A549 (cell line): ENCODE data around the gene C4orf54. TPM values are rescaled to one million over a fixed set of nuclear protein-coding genes. Genes with fewer than 3 reads are reported as not detected.

Source experiments
- ATAC-seq, 2 experiments: fragments of 200-7000 bp in 1 of 2; fragments of >200 bp in 1 of 2; cut with Nextera tagmentation in 1 of 2; cut with Tn5 transposase in 1 of 2; 3 replicates each; pipeline versions ENCODE4 v1.8.0 to v1.9.1; 2018 to 2020; ENCODE audit warnings: mild to moderate bottlenecking in 1 of 2, moderate library complexity in 1 of 2
- CTCF ChIA-PET: fragments of 300-600 bp; sonication (Branson Sonifier 250); formaldehyde crosslinking; extraction: SDS; loops from one replicate; lab custom pipeline; 2021; ENCODE audit warnings: antibody characterized with exemption, inconsistent platforms; lab: Yijun Ruan, JAX
- POLR2A ChIA-PET: fragments of 350-600 bp; formaldehyde crosslinking; extraction: SDS; loops from one replicate; lab custom pipeline; 2021; ENCODE audit warnings: antibody characterized with exemption, inconsistent platforms; lab: Yijun Ruan, JAX
- DNase-seq, 2 experiments: peaks; one replicate each; pipeline versions ENCODE4 v3.0.0 to v3.0.0-alpha.2; 2011 to 2016; ENCODE audit warnings: low read depth in 1 of 2, low spot score in 1 of 2
- FAIRE-seq: peaks from 2 replicates; lab custom pipeline; 2011; peaks lifted over from hg19 to GRCh38; lab: Jason Lieb, UNC
- H3K27ac ChIP-seq, 2 experiments: fragments of >200 bp; sonication (Bioruptor Twin); formaldehyde crosslinking; 3 replicates each; pipeline ENCODE4 v1.5.1; 2016 to 2017
- H3K4me1 ChIP-seq: fragments of >200 bp; sonication (Bioruptor Twin); formaldehyde crosslinking; 3 replicates; pipeline ENCODE4 v1.6.1; 2016
- H3K4me2 ChIP-seq: fragments of >200 bp; sonication (Bioruptor Twin); formaldehyde crosslinking; 3 replicates; pipeline ENCODE4 v1.6.1; 2016
- H3K4me3 ChIP-seq: fragments of >200 bp; sonication (Bioruptor Twin); formaldehyde crosslinking; 3 replicates; pipeline ENCODE4 v1.5.1; 2016
- H3K9me3 ChIP-seq: fragments of >200 bp; sonication (Bioruptor Twin); formaldehyde crosslinking; 3 replicates; pipeline ENCODE4 v1.6.1; 2016
- BHLHE40 ChIP-seq: IDR thresholded peaks from 2 replicates; pipeline ENCODE4 v1.6.1; 2012; ENCODE audit warnings: low read depth, low read length, inconsistent platforms
- CBX8 ChIP-seq: fragments of 200-600 bp; sonication (generic); IDR thresholded peaks from 2 replicates; pipeline ENCODE4 v1.6.1; 2016
- EHF ChIP-seq: fragments of 250-450 bp; sonication (Bioruptor Pico); IDR thresholded peaks from 2 replicates; pipeline ENCODE4 v1.5.0; 2020; ENCODE audit warnings: mild to moderate bottlenecking
- GATA3 ChIP-seq: IDR thresholded peaks from 2 replicates; pipeline ENCODE4 v1.6.1; 2012; ENCODE audit warnings: borderline replicate concordance
- HDAC2 ChIP-seq: fragments of 200-600 bp; sonication (generic); IDR thresholded peaks from 2 replicates; pipeline ENCODE4 v1.6.1; 2016
- HOXB13 ChIP-seq: fragments of 250-450 bp; sonication (Bioruptor Pico); IDR thresholded peaks from 2 replicates; pipeline ENCODE4 v1.5.0; 2020; ENCODE audit warnings: low read depth, mild to moderate bottlenecking, moderate library complexity
- JUN ChIP-seq, 2 experiments: fragments of >200 bp; sonication (Bioruptor Twin); formaldehyde crosslinking; IDR thresholded peaks; 2 replicates in 1 of 2; 3 replicates in 1 of 2; pipeline ENCODE4 v1.6.1; 2016 to 2017
- JUNB ChIP-seq: fragments of >200 bp; sonication (Bioruptor Twin); formaldehyde crosslinking; IDR thresholded peaks from 2 replicates; pipeline ENCODE4 v1.6.1; 2016
- MAFK ChIP-seq: fragments of 450-650 bp; IDR thresholded peaks from 2 replicates; pipeline ENCODE4 v1.6.1; 2014; ENCODE audit not compliant: partially characterized antibody
- MAZ ChIP-seq: fragments of 150-350 bp; IDR thresholded peaks from 2 replicates; pipeline ENCODE4 v1.6.1; 2014; ENCODE audit warnings: antibody characterized with exemption, low read depth, low read length, borderline replicate concordance
- MYC ChIP-seq: IDR thresholded peaks from 2 replicates; pipeline ENCODE4 v1.6.1; 2012; ENCODE audit warnings: mild to moderate bottlenecking, inconsistent platforms, low read length, improper control_type of control experiment, borderline replicate concordance
- NFE2L2 ChIP-seq: fragments of 150-350 bp; conservative IDR thresholded peaks from 2 replicates; pipeline ENCODE4 v1.6.1; 2014; ENCODE audit warnings: low read length
- NPAS2 ChIP-seq: fragments of 250-450 bp; sonication (Bioruptor Pico); IDR thresholded peaks from 2 replicates; pipeline ENCODE4 v1.8.0; 2022; ENCODE audit warnings: mild to moderate bottlenecking, moderate library complexity, borderline replicate concordance
- POLR2AphosphoS2 ChIP-seq: conservative IDR thresholded peaks from 2 replicates; pipeline ENCODE4 v1.6.1; 2012; ENCODE audit warnings: low read length, improper control_type of control experiment, inconsistent platforms
- RAD21 ChIP-seq, 2 experiments: fragments of >200 bp in 1 of 2; sonication (Bioruptor Twin) in 1 of 2; formaldehyde crosslinking in 1 of 2; IDR thresholded peaks in 1 of 2; conservative IDR thresholded peaks in 1 of 2; 2 replicates in 1 of 2; 3 replicates in 1 of 2; pipeline ENCODE4 v1.6.1; 2012 to 2018; ENCODE audit warnings: inconsistent platforms in 1 of 2
- RARB ChIP-seq: fragments of 250-450 bp; sonication (Bioruptor Pico); IDR thresholded peaks from 2 replicates; pipeline ENCODE4 v1.8.0; 2021; ENCODE audit warnings: mild to moderate bottlenecking, moderate library complexity
- TP53 ChIP-seq: fragments of 250-450 bp; sonication (Bioruptor Pico); IDR thresholded peaks from 2 replicates; pipeline ENCODE4 v1.5.0; 2021; ENCODE audit warnings: mild to moderate bottlenecking, moderate library complexity
- ZC3H11A ChIP-seq: fragments of 450-650 bp; IDR thresholded peaks from 2 replicates; pipeline ENCODE4 v1.6.1; 2014; ENCODE audit warnings: antibody characterized with exemption, mild to moderate bottlenecking
- ZFP36 ChIP-seq: fragments of 450-650 bp; IDR thresholded peaks from 2 replicates; pipeline ENCODE4 v1.6.1; 2014; ENCODE audit warnings: borderline replicate concordance; ENCODE audit not compliant: partially characterized antibody
- ZNF302 ChIP-seq: fragments of 250-450 bp; sonication (Bioruptor Pico); IDR thresholded peaks from 2 replicates; pipeline ENCODE4 v1.9.0; 2021; ENCODE audit warnings: inconsistent platforms, mild to moderate bottlenecking, moderate library complexity
- ZSCAN20 ChIP-seq: fragments of 250-450 bp; sonication (Bioruptor Pico); IDR thresholded peaks from 2 replicates; pipeline ENCODE4 v1.8.0; 2022; ENCODE audit warnings: mild to moderate bottlenecking, moderate library complexity
- WGBS: methylation state at CpG from one replicate; pipeline ENCODE4 v1.1.6; 2017; ENCODE audit errors: missing lambda C conversion rate; 5-methylcytosine and 5-hydroxymethylcytosine counted together
- polyA plus RNA-seq, 4 experiments: library from polyadenylated mRNA; depleted of rRNA in 3 of 4; stranded (reverse); fragments of >200 nt; fragmentation: RNase III in 1 of 4; extraction: RNeasy Plus Mini Kit Qiagen cat#74134 plus additional on column Dnase treatment in 1 of 4; gene quantifications; 2 replicates in 3 of 4; 3 replicates in 1 of 4; pipeline ENCODE4 v1.2.3, GENCODE V29; 2011 to 2017
- TF ChIP-seq, protein P1 (sequence below): IDR thresholded peaks from 2 replicates; pipeline ENCODE4 v1.6.1; 2012; ENCODE audit warnings: low read depth, borderline replicate concordance
- TF ChIP-seq, protein P2 (sequence below): IDR thresholded peaks from 2 replicates; pipeline ENCODE4 v1.6.1; 2012
- TF ChIP-seq, protein P3 (sequence below): fragments of 200-600 bp; sonication (generic); IDR thresholded peaks from 2 replicates; pipeline ENCODE4 v1.6.1; 2016; ENCODE audit warnings: antibody characterized with exemption, mild to moderate bottlenecking, moderate library complexity
- TF ChIP-seq, protein P4 (sequence below): fragments of >200 bp; sonication (Bioruptor Twin); formaldehyde crosslinking; IDR thresholded peaks from 3 replicates; pipeline ENCODE4 v1.6.1; 2016
- TF ChIP-seq, protein P5 (sequence below): fragments of >200 bp; sonication (Bioruptor Twin); formaldehyde crosslinking; IDR thresholded peaks from 2 replicates; pipeline ENCODE4 v1.6.1; 2016

Gene C4orf54
- polyA plus RNA-seq, 2 of the 4 experiments (the other 2 are of a cell fraction): not detected

DNA sequence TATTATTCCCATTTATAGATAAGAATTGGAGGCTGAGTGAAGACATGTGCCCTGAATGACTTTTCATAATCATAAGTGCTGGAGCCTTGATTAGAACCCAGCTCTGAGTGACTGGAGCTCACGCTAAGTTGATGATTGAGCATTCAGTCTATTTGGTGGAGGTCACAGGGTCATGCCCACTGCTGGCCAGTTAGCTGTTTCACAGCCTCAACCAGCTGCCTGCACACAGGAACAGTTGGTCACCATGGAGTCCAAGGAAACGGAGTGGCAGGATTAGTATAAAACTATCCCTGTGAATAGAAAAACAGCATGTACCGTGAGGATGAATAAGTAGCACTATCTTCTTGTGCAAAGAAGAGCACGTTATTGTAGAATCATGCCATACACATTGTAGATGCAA, 1.0 kb upstream of the C4orf54 start:
- FAIRE-seq (no peak), ATAC-seq (no peak), DNase-seq (no peak)
- Histone ChIP-seq H3K4me1 (no peaks in the 10 kb centered on the region), H3K9me3 (no peaks in the 10 kb centered on the region), H3K4me2 (no peak overlapping the region), H3K27ac (no peak overlapping the region), H3K4me3 (no peak overlapping the region)
- 59% methylated on average over 4 of the region's 4 CpGs for WGBS
- ChIA-PET POLR2A (no interaction called here), CTCF (no interaction called here)
- TF ChIP-seq ZNF302 (CRISPR knock-in tag): no peak
- no peak for TF ChIP-seq POLR2AphosphoS2
- no peak for TF ChIP-seq GATA3

DNA sequence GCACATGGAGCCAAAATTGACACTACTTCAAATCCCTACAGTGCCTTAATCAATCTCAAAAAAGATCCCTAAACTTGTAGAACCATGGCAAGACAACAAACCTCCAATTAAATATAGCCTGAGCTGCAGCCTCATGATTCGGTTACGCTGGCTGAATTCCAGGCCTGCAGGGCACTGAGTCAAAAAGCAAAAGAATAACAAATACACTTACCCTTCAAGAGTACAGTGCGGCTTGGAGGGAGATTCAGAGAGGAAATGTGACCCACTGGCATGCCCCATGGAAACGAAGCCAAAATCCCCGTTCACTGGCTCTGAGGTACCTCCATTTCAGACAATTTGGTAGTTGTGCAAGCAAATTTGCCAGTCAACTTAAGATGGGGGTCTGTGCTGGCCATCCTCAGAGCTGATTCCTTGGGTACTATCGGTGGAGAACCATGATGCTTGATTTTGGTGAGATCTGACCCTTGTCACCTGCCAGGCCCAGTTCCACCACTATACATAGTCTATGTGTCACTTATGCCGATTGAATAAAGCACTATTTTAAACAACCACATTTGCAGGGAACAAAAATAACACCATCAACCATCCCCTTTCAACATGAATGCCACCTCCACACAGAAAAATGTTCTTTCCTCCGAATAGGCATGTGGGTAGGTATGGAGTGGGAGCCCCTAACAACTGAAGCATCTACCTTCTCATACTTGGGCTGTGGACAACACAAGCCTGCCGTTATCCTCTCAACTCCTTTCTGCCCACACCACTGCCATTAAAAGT, 2.1 kb downstream of the C4orf54 start:
- POLR2A ChIA-PET: no interaction called here
- H3K9me3 ChIP-seq: no peaks in the 10 kb centered on the region
- no peak for ATAC-seq
- DNase-seq: no peak
- H3K27ac ChIP-seq: no peak overlapping the region
- CTCF ChIA-PET: no interaction called here
- H3K4me2 ChIP-seq: no peak overlapping the region
- TF ChIP-seq MAFK: no peak
- TF ChIP-seq ZNF302 (CRISPR knock-in tag): no peak
- TF ChIP-seq, protein P1, sequence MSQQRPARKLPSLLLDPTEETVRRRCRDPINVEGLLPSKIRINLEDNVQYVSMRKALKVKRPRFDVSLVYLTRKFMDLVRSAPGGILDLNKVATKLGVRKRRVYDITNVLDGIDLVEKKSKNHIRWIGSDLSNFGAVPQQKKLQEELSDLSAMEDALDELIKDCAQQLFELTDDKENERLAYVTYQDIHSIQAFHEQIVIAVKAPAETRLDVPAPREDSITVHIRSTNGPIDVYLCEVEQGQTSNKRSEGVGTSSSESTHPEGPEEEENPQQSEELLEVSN: no peak
- TF ChIP-seq MYC: no peak
- no peak for TF ChIP-seq CBX8
- no peak for TF ChIP-seq ZFP36
- no peak for TF ChIP-seq EHF (CRISPR knock-in tag)
- H3K4me3 ChIP-seq: no peak overlapping the region
- 52% methylated on average over 9 of the region's 9 CpGs for WGBS
- H3K4me1 ChIP-seq: no peaks in the 10 kb centered on the region
- no peak for FAIRE-seq

DNA sequence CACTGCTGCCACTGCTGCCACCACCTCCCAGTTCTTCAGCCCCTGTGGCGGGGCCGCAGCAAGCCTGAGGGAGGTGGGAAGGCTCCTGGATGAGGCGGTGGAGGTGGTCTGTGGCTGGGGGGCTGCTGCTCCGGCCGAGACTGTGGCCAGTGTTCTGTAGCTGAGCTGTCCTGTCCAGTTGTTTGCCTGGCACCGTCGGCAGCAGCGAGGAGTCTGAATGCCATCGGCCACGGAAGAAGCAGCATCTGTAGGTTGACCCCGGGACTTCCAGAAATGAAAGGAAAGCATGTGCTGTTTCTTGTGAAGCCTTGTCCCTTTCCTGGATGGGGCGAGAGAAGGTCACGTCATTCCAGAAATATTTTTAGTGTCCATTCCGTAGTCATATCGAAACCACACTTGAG, 3.3 kb downstream of the C4orf54 start:
- ChIA-PET POLR2A (no interaction called here), CTCF (no interaction called here)
- DNase-seq: no peak
- FAIRE-seq: no peak
- TF ChIP-seq, protein P2, sequence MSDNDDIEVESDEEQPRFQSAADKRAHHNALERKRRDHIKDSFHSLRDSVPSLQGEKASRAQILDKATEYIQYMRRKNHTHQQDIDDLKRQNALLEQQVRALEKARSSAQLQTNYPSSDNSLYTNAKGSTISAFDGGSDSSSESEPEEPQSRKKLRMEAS: no peak
- TF ChIP-seq MYC (no peak), ZC3H11A (no peak), JUNB (no peak), EHF (CRISPR knock-in tag) (no peak), JUN (IDR thresholded peaks at IDR 0.05) (no peak), TP53 (CRISPR knock-in tag) (no peak), BHLHE40 (no peak), NFE2L2 (no peak)
- H3K4me1 ChIP-seq: no peaks in the 10 kb centered on the region
- ATAC-seq: no peak
- H3K4me3 ChIP-seq: no peak overlapping the region
- no peak overlapping the region for H3K27ac ChIP-seq
- no peaks in the 10 kb centered on the region for H3K9me3 ChIP-seq
- no peak overlapping the region for H3K4me2 ChIP-seq
- 56% methylated on average over 5 of the region's 15 CpGs for WGBS

DNA sequence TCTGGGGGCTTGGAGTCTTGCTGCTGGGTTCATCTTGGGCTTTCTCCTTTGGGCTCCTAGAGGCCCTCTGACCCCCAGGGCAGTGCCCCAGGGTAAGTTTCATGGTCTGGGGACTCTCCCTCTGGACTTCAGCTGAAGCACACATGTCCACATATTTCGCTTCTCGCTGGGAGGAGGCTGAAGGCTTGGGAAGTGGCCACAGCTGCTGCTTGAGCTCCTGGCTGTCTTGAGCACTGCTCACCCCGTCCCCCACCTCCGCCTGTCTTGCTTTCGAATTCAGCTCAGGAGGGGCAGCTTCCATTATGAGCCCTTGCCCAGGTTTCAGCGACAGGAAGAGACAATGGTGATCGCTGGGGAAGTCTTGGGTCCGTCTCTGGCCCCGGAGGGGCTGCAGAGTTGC, 3.7 kb downstream of the C4orf54 start:
- ChIA-PET POLR2A (no interaction called here), CTCF (no interaction called here)
- Histone ChIP-seq H3K9me3 (no peaks in the 10 kb centered on the region), H3K4me2 (no peak overlapping the region), H3K4me3 (no peak overlapping the region), H3K27ac (no peak overlapping the region), H3K4me1 (no peaks in the 10 kb centered on the region)
- no peak for FAIRE-seq
- WGBS: 49% methylated on average over 4 of the region's 9 CpGs
- ATAC-seq: no peak
- DNase-seq: no peak
- TF ChIP-seq JUNB (no peak), HDAC2 (no peak), NPAS2 (no peak), ZFP36 (no peak), TP53 (CRISPR knock-in tag) (no peak), ZSCAN20 (CRISPR knock-in tag) (no peak), RARB (no peak), RAD21 (conservative IDR thresholded peaks at IDR 0.05 in 1 of 2, IDR thresholded peaks at IDR 0.05 in 1 of 2) (no peak), MAZ (no peak), HOXB13 (CRISPR knock-in tag) (no peak)
- TF ChIP-seq, protein P3, sequence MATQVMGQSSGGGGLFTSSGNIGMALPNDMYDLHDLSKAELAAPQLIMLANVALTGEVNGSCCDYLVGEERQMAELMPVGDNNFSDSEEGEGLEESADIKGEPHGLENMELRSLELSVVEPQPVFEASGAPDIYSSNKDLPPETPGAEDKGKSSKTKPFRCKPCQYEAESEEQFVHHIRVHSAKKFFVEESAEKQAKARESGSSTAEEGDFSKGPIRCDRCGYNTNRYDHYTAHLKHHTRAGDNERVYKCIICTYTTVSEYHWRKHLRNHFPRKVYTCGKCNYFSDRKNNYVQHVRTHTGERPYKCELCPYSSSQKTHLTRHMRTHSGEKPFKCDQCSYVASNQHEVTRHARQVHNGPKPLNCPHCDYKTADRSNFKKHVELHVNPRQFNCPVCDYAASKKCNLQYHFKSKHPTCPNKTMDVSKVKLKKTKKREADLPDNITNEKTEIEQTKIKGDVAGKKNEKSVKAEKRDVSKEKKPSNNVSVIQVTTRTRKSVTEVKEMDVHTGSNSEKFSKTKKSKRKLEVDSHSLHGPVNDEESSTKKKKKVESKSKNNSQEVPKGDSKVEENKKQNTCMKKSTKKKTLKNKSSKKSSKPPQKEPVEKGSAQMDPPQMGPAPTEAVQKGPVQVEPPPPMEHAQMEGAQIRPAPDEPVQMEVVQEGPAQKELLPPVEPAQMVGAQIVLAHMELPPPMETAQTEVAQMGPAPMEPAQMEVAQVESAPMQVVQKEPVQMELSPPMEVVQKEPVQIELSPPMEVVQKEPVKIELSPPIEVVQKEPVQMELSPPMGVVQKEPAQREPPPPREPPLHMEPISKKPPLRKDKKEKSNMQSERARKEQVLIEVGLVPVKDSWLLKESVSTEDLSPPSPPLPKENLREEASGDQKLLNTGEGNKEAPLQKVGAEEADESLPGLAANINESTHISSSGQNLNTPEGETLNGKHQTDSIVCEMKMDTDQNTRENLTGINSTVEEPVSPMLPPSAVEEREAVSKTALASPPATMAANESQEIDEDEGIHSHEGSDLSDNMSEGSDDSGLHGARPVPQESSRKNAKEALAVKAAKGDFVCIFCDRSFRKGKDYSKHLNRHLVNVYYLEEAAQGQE: no peak
- TF ChIP-seq, protein P4, sequence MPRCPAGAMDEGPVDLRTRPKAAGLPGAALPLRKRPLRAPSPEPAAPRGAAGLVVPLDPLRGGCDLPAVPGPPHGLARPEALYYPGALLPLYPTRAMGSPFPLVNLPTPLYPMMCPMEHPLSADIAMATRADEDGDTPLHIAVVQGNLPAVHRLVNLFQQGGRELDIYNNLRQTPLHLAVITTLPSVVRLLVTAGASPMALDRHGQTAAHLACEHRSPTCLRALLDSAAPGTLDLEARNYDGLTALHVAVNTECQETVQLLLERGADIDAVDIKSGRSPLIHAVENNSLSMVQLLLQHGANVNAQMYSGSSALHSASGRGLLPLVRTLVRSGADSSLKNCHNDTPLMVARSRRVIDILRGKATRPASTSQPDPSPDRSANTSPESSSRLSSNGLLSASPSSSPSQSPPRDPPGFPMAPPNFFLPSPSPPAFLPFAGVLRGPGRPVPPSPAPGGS: no peak
- TF ChIP-seq, protein P5, sequence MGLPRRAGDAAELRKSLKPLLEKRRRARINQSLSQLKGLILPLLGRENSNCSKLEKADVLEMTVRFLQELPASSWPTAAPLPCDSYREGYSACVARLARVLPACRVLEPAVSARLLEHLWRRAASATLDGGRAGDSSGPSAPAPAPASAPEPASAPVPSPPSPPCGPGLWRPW: no peak
